ENCODE measurements around the gene SPOCD1.

The SPOCD1 gene

GRCh38 chr1:31749785-31750735 is 65.8 kb downstream of the SPOCD1 start:
- no peak for TF ChIP-seq GATA3 (IDR thresholded peaks at IDR 0.05; ENCODE audit: low read depth, low read length)
- no peak for TF ChIP-seq GATA2 (IDR thresholded peaks at IDR 0.05; ENCODE audit: low read depth, low read length)

DNA sequence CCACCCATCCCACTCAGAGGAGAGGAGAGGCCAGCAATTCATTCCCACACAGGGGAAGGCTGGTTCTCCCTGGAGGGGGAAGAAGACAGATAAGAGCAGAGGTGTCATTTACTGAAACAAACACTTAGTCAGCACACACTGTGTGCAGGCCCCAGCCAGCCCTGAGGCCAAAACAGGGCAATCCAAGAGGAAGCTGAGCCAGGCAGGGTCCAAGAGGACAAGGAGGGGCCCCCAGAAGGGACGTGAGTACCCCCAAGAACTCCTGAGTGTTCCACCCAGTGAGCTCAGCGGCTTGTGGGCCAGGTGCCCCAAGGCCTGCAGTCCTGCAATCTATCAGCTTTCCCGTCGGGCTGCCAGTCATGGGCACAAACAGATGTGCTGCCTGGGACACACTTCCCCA is 67.5 kb downstream of the SPOCD1 start:
- TF ChIP-seq GATA3 (IDR thresholded peaks at IDR 0.05; ENCODE audit: low read depth, low read length) (no peak), GATA2 (IDR thresholded peaks at IDR 0.05; ENCODE audit: low read depth, low read length) (peak; percentile 42; the same call in 1 of the 2 replicates)

GRCh38 chr1:31747304-31747703 is 68.5 kb downstream of the SPOCD1 start:
- TF ChIP-seq GATA3 (IDR thresholded peaks at IDR 0.05; ENCODE audit: low read depth, low read length) (no peak), GATA2 (IDR thresholded peaks at IDR 0.05; ENCODE audit: low read depth, low read length) (no peak)

GRCh38 chr1:31746687-31747086 is 69.1 kb downstream of the SPOCD1 start:
- TF ChIP-seq GATA3 (IDR thresholded peaks at IDR 0.05; ENCODE audit: low read depth, low read length) (no peak), GATA2 (IDR thresholded peaks at IDR 0.05; ENCODE audit: low read depth, low read length) (no peak)

DNA sequence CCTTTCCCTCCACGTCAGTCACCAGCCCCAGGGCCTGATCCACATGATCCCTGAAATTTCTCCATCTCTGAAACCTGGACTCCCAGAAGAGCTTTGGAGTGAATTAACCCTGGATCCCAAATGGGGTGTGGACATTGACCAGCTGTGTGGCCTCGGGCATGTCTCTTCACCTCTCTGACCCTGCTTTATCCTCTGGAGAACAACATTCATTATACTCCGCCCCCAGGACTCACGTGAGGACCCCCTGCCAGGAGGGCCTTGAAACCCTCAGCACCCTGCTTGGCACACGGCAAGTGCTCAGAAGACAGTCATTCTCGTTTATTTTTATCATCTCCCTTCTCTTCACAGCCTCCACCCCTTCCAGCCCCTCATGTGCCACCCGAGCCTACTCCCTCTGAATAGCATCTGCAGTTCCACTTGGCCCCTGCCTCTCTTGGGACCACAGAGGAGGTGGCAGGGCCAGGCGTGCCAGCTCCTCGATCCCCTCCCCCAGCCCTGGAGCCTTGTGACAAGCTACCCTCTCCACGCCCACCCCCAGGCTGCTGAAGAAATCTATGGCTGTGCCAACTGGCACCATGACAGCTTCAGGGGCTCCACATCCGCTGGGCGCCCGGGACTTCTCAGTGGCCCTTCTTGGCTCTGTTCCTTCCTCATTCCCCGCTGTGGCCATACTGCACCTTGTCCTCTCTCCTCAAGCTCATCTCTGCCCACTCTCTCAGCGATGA is 69.7 kb downstream of the SPOCD1 start:
- TF ChIP-seq GATA3 (IDR thresholded peaks at IDR 0.05; ENCODE audit: low read depth, low read length), result no peak
- no peak for TF ChIP-seq GATA2 (IDR thresholded peaks at IDR 0.05; ENCODE audit: low read depth, low read length)

DNA sequence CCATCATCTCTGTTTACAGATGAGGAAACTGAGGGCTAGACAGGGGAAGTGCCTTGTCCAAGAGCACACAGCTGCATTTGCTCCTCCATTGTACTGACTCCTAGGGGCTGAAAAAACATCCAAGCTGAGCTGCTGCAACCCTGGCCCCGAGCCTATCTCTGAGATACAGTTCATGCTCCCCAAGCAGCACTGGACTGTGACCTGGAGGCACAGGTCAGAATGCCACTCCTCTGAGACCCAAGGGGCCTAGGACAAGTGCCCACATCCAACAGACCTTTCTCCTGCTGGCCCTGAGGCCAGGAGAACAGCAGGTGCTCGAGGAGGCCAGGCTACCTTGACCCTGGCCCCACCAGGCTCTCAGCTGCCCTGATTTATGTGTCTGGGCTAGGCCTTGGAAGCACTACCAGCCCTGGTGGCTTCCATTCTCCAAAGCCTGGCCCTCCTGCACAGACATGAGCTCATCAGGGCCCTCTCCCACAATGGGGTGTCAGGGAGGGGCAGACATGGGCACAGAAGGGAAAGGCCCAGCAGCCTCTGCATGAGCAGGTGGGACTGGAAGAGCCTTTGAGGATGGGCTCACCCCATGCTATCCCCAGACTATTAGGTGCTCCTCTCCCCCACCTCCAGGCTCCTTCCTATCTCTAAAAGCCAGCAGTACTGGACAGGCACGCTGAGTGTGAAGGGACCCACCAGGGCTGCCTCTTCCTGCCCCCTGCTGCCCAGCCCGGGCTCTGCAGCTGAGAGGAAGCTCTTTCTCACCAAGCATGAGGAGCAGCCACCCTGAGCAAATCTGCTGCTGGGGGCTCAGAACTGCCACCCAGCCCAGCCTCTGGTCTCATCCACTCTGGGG is 70.5 kb downstream of the SPOCD1 start:
- TF ChIP-seq GATA3 (IDR thresholded peaks at IDR 0.05; ENCODE audit: low read depth, low read length) (no peak), GATA2 (IDR thresholded peaks at IDR 0.05; ENCODE audit: low read depth, low read length) (no peak)

- TF ChIP-seq GATA3 (IDR thresholded peaks at IDR 0.05; ENCODE audit: low read depth, low read length), result no peak
- TF ChIP-seq GATA2 (IDR thresholded peaks at IDR 0.05; ENCODE audit: low read depth, low read length), result no peak
Observed at GRCh38 chr1:31744165-31744888, 71.5 kb downstream of the SPOCD1 start.

- TF ChIP-seq GATA2 (IDR thresholded peaks at IDR 0.05; ENCODE audit: low read depth, low read length), result no peak
- no peak for TF ChIP-seq GATA3 (IDR thresholded peaks at IDR 0.05; ENCODE audit: low read depth, low read length)
Observed at GRCh38 chr1:31742462-31743212, 73.2 kb downstream of the SPOCD1 start.

All from SH-SY5Y (cell line).